ENCODE data around the gene MTAP.

Gene MTAP

DNA sequence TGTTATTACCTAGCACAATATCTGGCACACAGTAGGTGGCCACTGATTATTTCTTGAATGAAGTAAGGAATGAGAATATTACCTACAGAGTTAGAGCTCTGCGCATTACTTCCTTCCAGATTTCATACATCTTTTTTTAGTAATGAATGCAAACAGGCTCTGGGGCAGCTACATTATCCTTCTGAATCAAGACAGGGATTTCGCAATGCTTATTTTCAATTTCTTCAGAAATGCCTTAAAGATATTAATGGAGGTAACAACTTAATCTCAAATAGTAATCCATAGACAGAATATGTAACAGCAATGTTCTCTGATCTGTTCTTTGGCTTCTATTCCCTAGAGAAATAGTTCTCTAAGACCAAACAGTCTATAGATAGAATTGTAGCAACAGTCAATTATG lies 159.1 kb downstream of the MTAP start:
- TF ChIP-seq CTCF (IDR thresholded peaks at IDR 0.05; ENCODE audit: low read length, missing control alignments) = no peak
- H3K4me3 ChIP-seq (replicated peaks; ENCODE audit: low read depth, low read length) = no peak overlapping the region
- no peak for DNase-seq (ENCODE audit: low read depth)

- no peak for TF ChIP-seq CTCF (IDR thresholded peaks at IDR 0.05; ENCODE audit: low read length, missing control alignments)
- DNase-seq (ENCODE audit: low read depth) = peak; percentile 83
- peak overlapping the region; percentile 45 for H3K4me3 ChIP-seq (replicated peaks; ENCODE audit: low read depth, low read length)
These were observed 162.5 kb downstream of the MTAP start for GRCh38 chr9:21964925-21965385.

DNA sequence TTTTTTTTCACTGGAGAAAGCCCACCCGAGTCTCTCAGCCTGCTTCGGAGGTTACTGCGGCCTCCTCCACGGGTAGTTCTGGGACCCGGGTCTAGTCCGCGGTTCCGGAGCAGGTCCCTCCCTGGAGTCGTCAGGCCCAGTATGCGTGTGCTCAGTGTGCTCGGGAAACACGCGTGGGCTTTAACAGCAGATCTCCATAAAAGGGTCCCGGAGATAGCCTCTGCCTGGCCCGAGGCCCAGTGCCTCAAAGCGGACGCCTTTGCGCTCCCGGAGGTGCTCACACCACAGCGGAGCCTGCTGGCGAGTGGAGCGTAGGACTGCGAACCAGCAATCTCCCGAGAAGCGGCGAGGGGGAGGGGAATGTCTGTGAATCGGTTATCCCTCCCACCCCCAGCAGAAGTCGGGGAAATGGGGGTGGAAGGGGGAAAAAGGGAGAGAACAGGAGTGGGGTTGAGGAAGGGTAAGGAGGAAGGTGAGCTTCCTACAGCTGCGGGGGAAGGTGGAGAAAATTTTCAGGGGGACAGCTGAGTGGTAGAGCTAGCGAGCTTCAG lies 163.0 kb downstream of the MTAP start:
- peak; percentile 79 for TF ChIP-seq CTCF (IDR thresholded peaks at IDR 0.05; ENCODE audit: low read length, missing control alignments)
- DNase-seq (ENCODE audit: low read depth) = peak; percentile 81

DNA sequence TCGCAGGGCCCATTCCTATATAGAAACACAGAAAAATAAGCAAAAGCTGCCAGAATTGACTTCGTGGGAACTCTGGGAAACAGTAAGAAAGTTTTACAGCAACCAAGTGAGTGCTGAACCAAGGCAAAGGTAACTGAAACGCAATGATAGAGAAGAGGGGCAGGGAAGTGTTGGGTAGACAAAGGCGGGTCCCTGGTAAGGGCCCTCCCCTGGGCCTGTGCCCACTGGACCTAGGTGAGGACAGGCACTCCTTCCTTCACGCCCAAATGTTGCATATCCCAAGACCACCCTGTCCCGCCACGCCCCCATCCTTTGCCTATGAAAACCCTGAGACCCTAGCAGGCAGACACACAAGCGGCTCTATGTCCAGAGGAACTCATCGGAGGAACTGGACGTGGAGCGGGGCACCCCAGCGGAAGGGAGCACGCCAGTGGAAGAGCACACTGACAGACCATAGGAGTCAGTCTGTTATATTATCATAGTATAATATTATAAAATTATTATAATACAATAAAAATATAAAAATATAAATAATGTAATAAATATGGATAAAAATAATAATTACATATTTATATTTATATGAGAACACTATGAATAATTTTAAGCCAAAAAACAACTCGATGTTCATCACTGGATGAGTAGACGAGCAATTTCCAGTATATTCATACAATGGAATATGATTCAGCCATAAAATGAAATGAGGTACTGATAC lies 163.9 kb downstream of the MTAP start:
- no peak for DNase-seq (ENCODE audit: low read depth)
- no peak overlapping the region for H3K4me3 ChIP-seq (replicated peaks; ENCODE audit: low read depth, low read length)
- no peak for TF ChIP-seq CTCF (IDR thresholded peaks at IDR 0.05; ENCODE audit: low read length, missing control alignments)

More for the DNA sequence above, 163.0 kb downstream of the MTAP start:
- H3K4me3 ChIP-seq (replicated peaks; ENCODE audit: low read depth, low read length) = peak overlapping the region; percentile 45

DNA sequence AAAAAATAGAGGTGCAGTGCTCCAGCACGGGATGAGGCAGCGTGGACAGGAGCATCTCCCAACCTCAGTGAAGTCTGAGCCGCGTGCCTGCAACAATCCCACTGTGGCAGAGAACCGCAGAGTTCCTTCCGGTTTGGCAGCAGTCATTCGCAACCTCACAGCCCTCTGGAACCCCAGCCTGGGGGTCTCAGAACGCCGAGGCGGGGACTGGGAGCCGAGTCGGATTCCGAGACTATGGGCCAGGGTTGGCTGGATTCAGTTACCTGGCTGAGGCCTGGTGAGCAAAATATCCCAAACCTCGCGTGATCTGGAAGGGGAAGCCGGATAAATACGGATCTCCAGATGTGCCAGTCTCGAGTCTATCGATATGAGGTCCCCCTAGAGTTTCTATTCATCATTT lies 164.7 kb downstream of the MTAP start:
- DNase-seq (ENCODE audit: low read depth) = no peak
- TF ChIP-seq CTCF (IDR thresholded peaks at IDR 0.05; ENCODE audit: low read length, missing control alignments) = no peak
- no peak overlapping the region for H3K4me3 ChIP-seq (replicated peaks; ENCODE audit: low read depth, low read length)

- no peak for DNase-seq (ENCODE audit: low read depth)
- no peak for TF ChIP-seq CTCF (IDR thresholded peaks at IDR 0.05; ENCODE audit: low read length, missing control alignments)
- no peak overlapping the region for H3K4me3 ChIP-seq (replicated peaks; ENCODE audit: low read depth, low read length)
These were observed 165.3 kb downstream of the MTAP start for GRCh38 chr9:21967702-21968101.

All from fibroblast of pulmonary artery (primary cell).